Measurements from ENCODE around the gene PRKAG3. TPM values are rescaled to one million over a fixed set of nuclear protein-coding genes. Genes with fewer than 3 reads are reported as not detected.

PRKAG3 gene
- total and polyA plus RNA-seq, 2 experiments from 2014 or later = 0.17 TPM; not detected in 1

GRCh38 chr2:218857371-218858137 lies 26.0 kb upstream of the PRKAG3 start:
- Histone ChIP-seq H3K4me1 (ENCODE audit: low read depth) (peaks cover 7% of the 10 kb centered on the region), H3K27ac (no peak overlapping the region), H3K4me3 (no peak overlapping the region), H3K9me3 (ENCODE audit: low read depth) (no peaks in the 10 kb centered on the region), H3K36me3 (no peaks in the 10 kb centered on the region), H3K27me3 (peaks cover 98% of the 10 kb centered on the region)
- DNase-seq (ENCODE audit: low read depth in 1 of 2, low spot score in 1 of 2) = peak in 1 of 2 donors; percentile 70
- no peak for TF ChIP-seq CTCF (IDR thresholded peaks at IDR 0.05; ENCODE audit: low read depth, low read length)

- Histone ChIP-seq H3K36me3 (no peaks in the 10 kb centered on the region), H3K4me1 (ENCODE audit: low read depth) (peaks cover 7% of the 10 kb centered on the region), H3K27ac (no peak overlapping the region), H3K27me3 (peaks cover 97% of the 10 kb centered on the region), H3K4me3 (no peak overlapping the region), H3K9me3 (ENCODE audit: low read depth) (no peaks in the 10 kb centered on the region)
- no peak for DNase-seq (ENCODE audit: low read depth in 1 of 2, low spot score in 1 of 2)
- no peak for TF ChIP-seq CTCF (IDR thresholded peaks at IDR 0.05; ENCODE audit: low read depth, low read length)
Measured at GRCh38 chr2:218856896-218857243, 25.3 kb upstream of the PRKAG3 start.

GRCh38 chr2:218856167-218856895 lies 24.7 kb upstream of the PRKAG3 start:
- Histone ChIP-seq H3K27me3 (peaks cover 96% of the 10 kb centered on the region), H3K27ac (no peak overlapping the region), H3K4me1 (ENCODE audit: low read depth) (peaks cover 7% of the 10 kb centered on the region), H3K9me3 (ENCODE audit: low read depth) (no peaks in the 10 kb centered on the region), H3K4me3 (no peak overlapping the region), H3K36me3 (no peaks in the 10 kb centered on the region)
- DNase-seq (ENCODE audit: low read depth in 1 of 2, low spot score in 1 of 2) = no peak
- no peak for TF ChIP-seq CTCF (IDR thresholded peaks at IDR 0.05; ENCODE audit: low read depth, low read length)

- no peak overlapping the region for H3K4me3 ChIP-seq
- H3K36me3 ChIP-seq = no peaks in the 10 kb centered on the region
- no peak overlapping the region for H3K27ac ChIP-seq
- no peak for DNase-seq (ENCODE audit: low read depth in 1 of 2, low spot score in 1 of 2)
- TF ChIP-seq CTCF (IDR thresholded peaks at IDR 0.05; ENCODE audit: low read depth, low read length) = no peak
- H3K27me3 ChIP-seq = peaks cover 95% of the 10 kb centered on the region
- peaks cover 6% of the 10 kb centered on the region for H3K4me1 ChIP-seq (ENCODE audit: low read depth)
- H3K9me3 ChIP-seq (ENCODE audit: low read depth) = no peaks in the 10 kb centered on the region
Measured at GRCh38 chr2:218855305-218856166, 23.9 kb upstream of the PRKAG3 start.

- H3K36me3 ChIP-seq = no peaks in the 10 kb centered on the region
- no peak overlapping the region for H3K27ac ChIP-seq
- TF ChIP-seq CTCF (IDR thresholded peaks at IDR 0.05; ENCODE audit: low read depth, low read length) = no peak
- no peaks in the 10 kb centered on the region for H3K9me3 ChIP-seq (ENCODE audit: low read depth)
- H3K27me3 ChIP-seq = peaks cover 93% of the 10 kb centered on the region
- no peak overlapping the region for H3K4me3 ChIP-seq
- H3K4me1 ChIP-seq (ENCODE audit: low read depth) = no peaks in the 10 kb centered on the region
- DNase-seq (ENCODE audit: low read depth in 1 of 2, low spot score in 1 of 2) = no peak
Measured at GRCh38 chr2:218854860-218855259, 23.3 kb upstream of the PRKAG3 start.
